HG03066 (cell line): ENCODE data around the gene S100A3.
A peak's percentile ranks its signal among the peaks of the same experiment; 100 is the strongest.
"Not testable (repeated sequence)": the region's sequence is repeated elsewhere in the genome, so short reads cannot be mapped to it uniquely, and the experiment has no call there.

ENCODE experiments used
- ATAC-seq: cut with Tn5 transposase; IDR thresholded peaks from one replicate; pipeline ENCODE4 v1.9.1; 2021; ENCODE audit warnings: low read depth; ENCODE audit not compliant: unreplicated experiment

S100A3 gene

GRCh38 chr1:153570874-153571273 lies 21.8 kb upstream of the S100A3 start:
- ATAC-seq = no peak

- ATAC-seq = no peak
Observed at GRCh38 chr1:153569465-153569864, 20.4 kb upstream of the S100A3 start.

GRCh38 chr1:153568367-153569099 lies 19.5 kb upstream of the S100A3 start:
- ATAC-seq = no peak

GRCh38 chr1:153567621-153568366 lies 18.7 kb upstream of the S100A3 start:
- no peak for ATAC-seq

DNA sequence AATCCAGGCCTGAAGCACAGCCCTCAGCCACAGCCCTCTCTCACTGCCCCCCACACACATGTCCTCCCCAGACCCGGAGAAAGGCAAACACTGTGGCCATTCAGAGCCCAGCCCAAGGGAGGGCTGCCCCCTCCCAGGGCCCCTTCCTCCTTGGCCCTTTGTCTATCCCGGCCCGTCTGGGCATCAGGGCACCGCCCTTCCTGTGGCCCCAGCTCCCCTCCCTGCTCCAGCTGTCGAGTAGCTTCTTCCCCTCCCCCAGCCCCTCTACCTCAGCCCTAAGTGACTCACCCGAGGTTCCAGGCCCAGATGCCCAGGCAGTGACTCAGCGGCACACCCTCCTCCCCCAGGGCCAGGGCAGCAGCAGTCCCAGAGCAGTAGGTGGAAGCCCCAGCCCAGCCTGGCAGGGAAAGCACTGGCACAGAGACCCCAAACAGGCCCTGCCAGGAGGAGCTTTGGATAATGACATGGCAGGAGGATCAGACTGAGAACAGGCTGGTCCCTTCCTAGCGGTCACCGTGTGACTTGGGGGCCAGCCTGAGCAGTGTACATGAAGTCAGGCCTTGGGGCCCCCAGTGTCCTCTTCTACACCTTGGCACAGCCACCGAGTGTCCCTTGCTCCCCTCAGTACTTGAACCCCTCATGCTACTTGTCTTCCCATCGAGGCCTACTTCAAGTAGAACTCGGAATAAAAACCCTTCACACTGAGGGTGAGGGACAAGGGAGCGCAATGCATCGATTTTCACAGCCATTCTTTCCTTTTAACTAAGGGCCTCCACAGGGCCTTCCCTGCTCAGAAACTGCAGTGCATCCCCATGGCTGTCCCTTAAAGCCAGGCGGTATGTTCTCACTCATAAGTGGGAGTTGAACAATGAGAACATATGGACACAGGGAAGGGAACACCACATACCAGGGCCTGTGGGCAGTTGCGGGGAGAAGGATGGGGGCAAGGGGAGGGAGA lies 17.6 kb upstream of the S100A3 start:
- peak; percentile 42 for ATAC-seq

GRCh38 chr1:153565529-153566374 lies 16.7 kb upstream of the S100A3 start, which contains the start of gene S100A2:
S100A2 (minus strand) TSS chr1:153565844; CDS start chr1:153563877, 1,967 bp downstream.
- ATAC-seq = peak; percentile 16

GRCh38 chr1:153563991-153564390 lies 14.9 kb upstream of the S100A3 start:
- no peak for ATAC-seq

GRCh38 chr1:153563483-153563901 lies 14.4 kb upstream of the S100A3 start:
- ATAC-seq = no peak

- not testable (repeated sequence) for ATAC-seq
Observed at GRCh38 chr1:153562021-153562420, 13.0 kb upstream of the S100A3 start.

DNA sequence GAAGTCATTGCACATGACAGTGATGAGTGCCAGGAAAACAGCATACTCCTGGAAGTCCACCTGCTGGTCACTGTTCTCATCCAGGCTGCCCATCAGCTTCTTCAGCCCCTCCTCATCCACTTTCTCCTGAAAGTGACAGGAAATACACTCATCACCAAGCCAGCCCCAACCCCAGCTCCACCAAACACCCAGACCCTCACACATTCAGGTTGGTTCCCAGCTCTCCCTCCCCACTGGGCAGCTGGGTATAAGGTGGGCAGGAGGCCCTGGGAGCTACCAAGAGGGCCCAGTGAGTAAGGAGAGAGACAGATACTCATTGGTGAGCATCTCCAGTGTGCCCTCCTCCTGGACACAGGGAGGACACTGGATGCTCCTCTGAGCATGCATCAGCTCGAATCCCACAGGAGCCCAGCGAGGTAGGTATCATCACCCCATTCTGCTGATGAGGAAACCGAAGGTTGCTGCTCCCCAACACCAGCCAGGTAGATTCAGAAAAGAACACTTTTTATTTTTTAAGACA lies 12.5 kb upstream of the S100A3 start:
- ATAC-seq = no peak

DNA sequence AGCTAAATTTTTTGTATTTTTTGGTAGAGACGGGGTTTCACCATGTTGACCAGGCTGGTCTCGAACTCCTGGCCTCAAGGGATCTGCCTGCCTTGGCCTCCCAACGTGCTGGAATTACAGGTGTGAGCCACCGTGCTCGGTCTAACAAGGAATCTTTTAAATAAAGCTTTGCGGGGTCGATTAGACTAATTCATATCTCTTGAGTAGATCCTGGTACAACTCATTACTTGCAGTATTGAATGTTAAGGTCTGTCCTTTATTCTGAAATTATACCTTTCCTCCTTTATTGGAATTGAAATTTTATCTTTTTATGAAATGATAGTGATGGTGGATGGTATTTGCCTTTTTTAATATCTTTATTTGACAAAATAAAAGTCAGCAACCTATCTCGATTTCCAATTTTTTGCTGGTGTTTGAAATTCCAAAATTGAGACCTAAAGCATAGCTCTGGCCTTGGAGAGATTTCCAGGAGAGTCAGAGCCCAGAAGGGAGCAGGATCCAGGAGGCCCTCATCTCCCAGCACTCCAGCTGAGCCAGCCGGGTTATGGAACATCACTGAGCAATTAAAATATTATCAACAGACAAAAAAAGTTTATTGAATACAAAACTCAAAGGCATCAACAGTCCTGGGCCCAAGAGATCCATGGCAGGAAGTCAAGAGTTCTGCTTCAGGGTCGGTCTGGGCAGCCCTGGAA lies 11.9 kb upstream of the S100A3 start:
- ATAC-seq = no peak

GRCh38 chr1:153560241-153560640 lies 11.2 kb upstream of the S100A3 start:
- no peak for ATAC-seq

GRCh38 chr1:153557877-153558276 lies 8.8 kb upstream of the S100A3 start:
- no peak for ATAC-seq

DNA sequence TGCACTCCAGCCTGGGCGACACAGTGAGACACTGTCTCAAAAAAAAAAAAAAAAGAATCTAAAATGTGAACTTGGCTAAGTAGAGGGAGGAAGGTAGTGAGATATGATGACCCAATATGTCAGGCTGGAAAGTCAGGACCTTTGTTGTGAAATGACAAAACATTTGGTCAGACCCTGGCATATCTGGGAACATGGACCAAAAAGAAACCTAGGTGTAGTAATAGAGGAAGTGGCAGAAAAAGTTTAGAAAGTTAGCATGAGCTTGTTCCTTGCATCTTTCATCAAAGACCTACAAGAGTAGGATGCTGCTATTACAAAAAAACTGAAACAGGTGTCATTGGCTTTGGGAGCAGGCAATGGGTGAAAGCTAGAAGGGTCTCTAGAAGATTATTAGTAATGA lies 7.3 kb upstream of the S100A3 start:
- no peak for ATAC-seq

DNA sequence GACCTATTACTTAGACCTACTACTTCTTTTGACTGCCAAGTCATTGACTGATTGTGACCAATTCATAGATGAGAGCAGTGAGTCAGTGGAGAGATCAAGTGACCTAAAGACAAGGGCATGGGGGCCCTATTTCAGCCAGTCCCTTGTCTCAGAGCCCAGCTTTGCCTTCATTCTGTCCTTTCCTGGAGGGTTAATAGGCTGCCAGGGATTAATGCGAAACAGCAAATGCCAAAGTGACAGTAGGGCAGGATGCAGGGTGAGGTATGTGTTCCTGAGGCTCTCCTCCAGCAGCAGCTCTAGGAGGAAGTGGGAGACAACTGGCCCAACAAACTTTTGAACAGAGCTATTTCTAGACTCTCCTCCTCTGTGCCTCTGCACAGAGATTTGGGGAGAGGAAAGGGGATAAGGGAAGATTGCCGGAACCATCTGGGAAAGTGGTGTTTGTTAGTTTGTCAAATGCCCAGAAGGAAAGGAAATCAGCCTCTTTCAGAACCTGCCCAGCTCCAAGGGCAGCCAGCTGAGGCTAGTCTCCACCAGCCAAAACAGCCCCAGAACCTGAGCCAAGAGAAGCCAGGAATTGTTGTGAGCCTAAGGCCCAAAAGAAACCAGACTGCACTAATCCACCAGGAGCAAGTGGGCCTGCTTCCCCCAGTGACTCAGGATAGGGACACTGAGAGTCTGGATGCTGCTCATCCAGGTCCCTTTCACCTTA lies 4.9 kb upstream of the S100A3 start:
- no peak for ATAC-seq

DNA sequence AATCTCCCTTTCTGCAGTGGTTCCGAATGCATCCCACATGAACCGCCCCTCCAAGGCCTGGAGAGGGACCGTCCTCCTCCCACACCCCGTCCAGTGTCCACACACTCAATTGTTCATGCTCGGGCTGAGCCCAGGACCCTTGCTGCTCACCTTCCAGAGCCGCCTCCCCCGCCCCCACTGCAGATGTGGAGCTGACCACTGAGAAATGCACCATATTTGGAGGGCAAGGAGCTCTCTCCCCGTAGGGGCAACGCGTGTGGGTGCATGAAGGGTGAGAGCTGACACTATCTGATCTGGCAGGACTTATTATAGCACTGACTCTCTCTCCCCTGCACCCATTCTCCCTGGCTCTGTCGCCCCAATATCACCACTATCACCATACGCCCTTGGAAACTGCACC lies 4.0 kb upstream of the S100A3 start:
- ATAC-seq = no peak

DNA sequence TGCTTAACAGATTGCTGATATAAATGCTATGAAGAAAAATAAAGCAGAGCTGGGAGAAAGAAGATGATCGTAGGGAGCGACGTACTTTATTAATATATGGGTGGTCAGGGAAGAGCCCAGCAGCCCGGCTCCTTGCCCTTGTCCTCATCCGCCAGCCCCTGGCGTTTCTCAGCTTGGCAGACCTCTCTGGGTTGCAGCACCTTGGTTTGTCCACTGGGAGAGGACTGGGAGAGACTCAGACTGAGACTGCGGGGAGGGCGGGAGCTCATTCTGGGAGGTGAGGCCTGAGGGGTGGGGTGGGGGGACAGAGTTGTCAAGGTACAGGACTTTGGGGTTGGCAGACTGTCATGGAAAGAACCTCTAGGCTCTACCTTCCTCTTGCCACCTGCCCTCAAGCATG lies 3.3 kb upstream of the S100A3 start:
- ATAC-seq = no peak

DNA sequence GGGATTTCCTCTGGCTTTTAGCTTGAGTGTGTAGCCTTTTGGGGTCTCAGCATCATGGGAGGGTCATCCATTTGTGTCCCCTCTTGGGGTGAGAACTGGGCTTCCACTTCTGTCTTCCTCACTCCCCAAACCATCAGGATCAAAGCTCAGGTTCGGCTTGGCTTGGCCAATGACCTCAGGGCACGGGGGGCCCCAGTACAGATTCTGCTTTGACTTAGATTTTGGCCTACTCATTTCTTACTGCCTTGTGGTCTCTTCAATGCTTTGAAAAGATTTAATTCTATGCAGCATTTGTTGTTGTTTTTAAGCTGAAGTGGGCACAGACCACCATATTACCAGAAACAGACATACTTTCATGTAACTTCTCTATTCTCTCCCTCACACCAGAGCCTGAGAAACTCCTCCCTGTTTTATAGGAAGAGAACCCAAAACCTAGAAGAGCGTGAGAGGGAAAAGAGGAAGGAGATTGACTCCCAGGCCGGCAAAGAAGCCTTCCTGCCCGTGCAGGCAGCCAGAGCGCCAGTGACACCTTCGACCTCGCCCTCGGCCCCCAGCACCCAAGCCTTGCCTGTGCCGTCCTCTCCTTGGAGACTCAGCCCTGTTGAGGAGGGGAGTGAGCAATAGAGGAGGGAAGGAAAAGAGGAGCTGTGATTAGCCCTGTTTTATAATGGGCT lies 1.9 kb upstream of the S100A3 start:
- ATAC-seq = no peak
